HG02610 (cell line): Measurements from ENCODE around the gene TTN.
A peak's percentile ranks its signal among the peaks of the same experiment; 100 is the strongest.

Experiments
- ATAC-seq: cut with Tn5 transposase; IDR thresholded peaks from one replicate; pipeline ENCODE4 v1.9.1; 2021; ENCODE audit warnings: mild to moderate bottlenecking, moderate library complexity; ENCODE audit not compliant: unreplicated experiment

Gene TTN

DNA sequence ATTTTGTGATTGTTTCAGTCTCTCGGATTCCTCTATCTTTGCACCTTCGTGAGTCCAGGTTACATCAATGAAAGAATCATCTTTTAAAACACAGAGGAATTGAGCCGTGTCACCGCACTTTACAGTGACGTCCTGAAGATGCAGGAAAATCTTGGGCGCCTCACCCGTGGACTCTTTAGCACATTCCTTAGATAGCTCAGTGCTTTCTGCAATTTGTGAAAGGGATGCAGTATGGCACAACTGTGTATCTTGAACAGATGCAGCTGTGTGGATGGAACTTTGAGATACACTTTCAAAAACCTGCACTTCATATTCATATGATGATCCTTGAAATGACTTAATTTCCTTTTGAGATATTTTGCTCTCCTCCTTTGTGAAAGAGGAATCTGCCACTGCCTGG lies 50.9 kb downstream of the TTN start:
- no peak for ATAC-seq

DNA sequence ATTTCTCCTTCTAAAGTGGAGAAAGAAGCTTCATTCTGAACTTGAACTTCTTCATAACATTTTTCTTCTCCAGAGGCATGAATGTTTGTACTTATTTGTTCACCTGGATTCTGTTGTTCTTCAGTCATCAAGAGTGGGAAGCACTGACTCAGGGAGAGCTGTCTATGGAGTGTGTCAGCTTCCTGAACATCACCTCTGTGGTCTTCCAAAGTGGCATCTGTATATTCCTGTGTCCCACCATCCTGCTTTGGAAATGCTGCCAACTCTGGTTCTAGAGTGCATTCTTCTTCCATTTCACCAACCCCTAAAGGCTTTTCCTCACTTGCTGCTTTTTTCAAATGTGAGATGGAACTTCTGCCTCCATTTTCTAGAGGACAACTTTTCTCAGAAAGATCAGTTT lies 59.5 kb downstream of the TTN start:
- ATAC-seq = no peak

DNA sequence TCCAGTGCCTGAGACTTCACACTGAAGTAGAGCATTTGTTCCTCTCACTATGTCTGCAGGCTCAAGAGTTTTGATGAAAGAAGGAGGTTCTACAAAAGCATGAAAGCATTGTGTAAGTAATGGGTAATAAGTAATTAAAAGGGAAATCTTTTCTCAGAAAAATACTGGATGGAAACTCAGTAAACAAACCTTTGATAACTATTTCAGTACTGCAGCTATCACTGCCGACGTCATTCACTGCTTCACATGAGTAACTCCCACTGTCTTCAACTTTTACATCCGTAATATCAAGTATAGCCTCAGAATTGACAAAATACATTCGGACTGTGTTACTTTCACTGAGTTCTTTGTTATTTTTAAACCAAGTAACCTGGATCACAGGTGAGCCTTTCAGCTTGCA lies 72.7 kb downstream of the TTN start:
- ATAC-seq = no peak

DNA sequence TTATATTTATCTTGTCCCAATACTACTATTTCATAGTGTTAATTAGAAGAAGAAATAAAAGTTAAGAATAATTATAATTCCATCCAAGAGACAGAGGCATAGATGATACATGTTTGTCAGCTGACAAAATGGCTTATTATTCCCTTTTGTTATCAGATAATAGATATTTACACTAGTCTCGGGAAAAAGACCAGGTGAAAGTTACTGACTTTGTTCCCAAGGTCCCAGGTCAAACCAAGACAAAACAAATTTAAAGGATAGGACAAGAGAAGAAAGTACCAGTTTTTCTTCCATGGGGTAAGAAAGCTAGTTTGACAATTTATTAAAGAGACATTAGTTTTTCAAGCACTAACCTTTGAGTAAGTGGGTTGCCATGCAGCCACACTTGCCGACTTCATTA lies 73.2 kb downstream of the TTN start:
- no peak for ATAC-seq

DNA sequence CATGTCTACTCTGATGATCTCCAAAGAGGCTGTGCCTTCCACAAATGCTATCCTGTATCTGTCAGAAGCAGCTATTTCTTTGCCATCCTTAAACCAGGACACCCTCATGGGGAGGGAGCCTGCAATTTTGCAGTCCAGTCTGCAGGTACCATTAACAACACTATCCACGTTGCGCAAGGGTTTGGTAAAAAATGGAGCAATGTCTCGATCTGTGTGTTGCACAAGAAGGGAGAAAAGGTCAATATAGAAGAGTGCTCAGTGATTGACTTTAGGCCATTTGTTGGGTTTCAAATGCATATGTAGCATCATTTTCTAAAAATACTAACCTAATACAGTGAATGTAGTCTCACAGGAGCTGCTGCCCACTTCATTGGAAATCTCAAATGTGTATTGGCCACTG lies 74.3 kb downstream of the TTN start:
- ATAC-seq = no peak

DNA sequence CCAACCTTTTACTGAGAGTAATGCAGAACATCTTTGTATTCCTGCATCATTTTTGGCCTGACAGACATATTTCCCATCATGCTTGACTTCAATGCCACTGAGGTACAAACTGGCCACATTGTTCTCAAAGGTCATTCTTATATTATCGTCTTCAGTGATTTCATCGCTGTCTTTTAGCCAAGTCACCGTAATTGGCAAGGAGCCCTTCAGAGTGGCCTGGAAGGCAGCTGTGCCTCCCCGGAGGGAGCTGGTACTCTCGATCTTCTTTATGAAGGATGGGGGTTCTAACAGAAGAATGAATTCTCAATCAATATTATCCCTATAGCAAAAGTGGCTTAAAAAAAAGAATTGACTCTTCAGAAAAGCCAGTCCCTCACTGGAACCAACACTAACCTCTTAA lies 75.9 kb downstream of the TTN start:
- ATAC-seq = no peak

DNA sequence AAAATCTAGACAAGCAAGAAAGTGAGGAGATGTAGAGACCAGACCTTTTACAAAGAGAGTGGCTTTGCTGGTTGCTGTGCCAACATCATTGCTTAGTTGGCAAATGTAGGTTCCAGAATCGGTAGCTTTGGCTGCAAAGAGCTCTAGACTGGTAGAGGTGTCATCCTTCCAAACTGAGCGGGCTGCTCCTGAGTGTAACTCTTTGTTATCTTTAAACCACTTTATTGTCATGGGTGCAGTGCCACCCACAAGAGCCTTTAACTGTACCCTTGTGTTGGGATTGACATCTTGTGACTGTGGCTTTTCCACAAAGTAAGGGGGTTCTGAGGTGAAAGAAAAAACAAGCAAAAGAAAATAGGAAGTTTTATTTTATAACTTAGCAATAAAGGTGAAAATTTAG lies 77.2 kb downstream of the TTN start:
- no peak for ATAC-seq

DNA sequence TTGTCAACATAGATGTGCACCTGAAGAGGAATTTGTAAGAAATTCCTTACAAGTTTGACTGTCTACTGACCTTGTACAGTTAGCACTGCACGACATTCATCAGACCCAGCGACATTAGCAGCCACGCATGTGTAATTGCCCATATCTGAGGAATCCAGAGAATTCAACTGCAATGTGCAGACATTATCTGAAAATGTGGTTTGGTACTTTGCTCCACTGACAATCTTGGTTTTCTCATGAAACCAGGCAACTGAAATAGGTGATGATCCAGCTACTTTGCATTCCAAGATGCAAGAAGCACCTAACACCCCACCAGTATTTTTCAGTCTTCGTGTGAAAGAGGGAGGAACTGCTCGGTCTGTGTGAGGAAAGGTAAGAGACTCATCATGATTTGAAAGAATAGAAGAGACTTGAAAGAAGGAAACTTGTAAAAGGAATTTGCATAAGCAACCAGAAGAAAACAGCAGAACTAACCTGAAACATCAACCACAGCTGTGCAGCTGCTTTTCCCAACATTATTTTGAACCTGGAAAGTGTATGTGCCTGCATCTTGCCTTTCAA lies 83.4 kb downstream of the TTN start:
- peak; percentile 58 for ATAC-seq

DNA sequence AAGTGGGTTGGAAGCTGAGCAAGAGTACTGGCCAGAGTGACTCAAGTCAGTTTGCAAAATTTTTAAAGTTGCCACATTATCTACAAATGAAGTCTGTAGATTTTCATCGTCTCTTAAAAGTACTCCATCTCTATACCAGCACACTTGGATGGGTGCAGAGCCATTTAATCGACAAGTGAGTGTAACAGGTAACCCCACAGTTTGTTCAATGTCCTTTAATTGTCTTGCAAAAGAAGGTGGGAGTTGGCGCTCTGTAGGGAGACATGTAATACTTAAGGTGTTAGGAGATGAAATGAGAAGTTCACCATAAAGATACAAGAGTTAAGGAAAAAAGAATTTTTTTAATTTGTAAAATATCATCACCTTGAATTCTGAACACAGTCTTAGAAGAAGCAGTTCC lies 84.9 kb downstream of the TTN start:
- ATAC-seq = no peak

DNA sequence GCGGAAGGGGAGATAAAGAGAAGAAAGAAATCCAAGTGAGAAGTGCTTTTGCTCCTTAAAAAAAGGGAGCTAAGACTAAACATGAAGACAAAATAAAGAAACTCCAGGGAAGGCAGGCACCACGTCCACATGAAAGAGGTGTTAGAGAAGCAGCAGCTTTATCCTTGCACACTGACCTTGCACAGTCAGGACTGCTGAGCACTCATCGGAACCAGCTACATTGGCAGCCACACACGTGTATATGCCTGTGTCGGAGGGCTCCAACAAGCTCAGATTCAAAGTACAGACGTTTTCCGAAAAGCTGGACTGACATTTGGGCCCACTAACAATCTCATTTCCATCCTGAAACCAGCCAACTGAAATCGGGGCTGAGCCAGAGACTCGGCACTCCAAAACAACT lies 88.2 kb downstream of the TTN start:
- no peak for ATAC-seq

DNA sequence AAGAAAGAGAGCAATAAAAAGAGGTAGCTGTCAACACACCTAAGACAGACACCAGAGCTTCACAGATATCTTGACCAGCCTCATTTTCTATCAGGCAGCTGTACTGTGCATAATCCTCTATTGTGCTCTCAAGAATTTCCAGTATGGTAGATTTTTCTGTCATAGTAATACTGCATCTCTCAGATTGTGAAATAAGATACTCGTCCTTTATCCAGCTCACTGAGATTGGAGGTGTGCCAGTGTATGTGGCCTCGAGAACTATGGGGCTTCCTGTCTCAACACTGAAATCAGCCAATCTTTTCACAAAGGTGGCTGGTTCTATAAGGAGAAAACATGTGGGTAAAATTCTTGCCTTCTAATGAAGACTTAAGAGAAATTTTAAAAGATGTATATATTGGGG lies 88.9 kb downstream of the TTN start:
- no peak for ATAC-seq

DNA sequence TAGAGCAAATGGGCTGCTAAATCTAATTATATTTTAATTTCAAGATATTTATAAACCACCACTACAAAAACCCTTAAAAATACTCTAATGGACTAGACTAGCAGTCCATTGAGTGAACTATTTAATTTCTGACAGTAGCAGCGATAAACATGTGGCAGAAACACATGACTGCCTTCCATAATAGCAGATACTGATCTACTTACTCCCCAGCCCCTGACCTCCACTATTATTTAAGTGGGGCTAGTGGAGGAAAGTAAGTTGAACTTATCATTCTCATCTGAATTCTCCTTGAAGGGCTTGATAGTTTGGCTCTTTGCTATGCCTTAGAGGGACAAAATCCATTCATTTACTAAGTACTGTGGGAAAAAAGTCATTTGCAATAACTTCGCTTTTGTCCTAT lies 90.8 kb downstream of the TTN start:
- ATAC-seq = no peak

DNA sequence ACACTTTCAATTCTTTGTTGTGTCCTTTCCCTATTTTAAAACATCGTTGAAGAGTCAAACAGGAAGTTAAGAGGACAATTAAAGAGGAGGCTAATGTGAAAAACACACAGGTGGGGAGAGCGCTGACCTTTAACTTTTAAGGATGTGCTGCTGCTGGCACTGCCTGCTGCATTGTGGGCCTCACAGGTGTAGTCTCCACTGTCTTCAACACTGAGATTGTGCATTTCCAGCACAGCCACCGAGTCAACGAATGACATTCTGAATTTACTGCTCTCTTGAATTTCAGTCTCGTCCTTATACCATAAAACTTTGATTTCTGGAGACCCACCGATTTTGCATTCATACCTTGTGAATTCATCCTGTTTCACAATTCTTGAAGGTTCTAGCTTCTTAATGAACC lies 91.9 kb downstream of the TTN start:
- ATAC-seq = no peak

DNA sequence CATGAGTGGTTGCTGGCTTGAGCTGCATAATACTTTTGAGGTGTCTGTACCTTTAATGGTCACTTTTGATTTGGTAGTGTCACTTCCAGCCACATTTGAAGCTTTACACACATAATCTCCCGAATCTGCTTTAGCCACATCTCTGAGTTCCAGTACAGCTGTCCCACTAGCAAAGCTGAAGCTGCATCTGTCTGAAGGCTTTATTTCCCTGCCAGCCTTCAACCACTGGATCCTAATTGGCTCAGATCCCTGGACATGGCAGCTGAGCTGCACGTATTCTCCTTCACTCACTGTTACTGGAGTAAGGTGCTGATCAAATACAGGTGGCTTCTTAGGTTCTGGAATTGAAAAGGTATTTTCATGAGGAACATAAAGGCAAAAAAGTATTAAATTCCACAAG lies 99.7 kb downstream of the TTN start:
- no peak for ATAC-seq

DNA sequence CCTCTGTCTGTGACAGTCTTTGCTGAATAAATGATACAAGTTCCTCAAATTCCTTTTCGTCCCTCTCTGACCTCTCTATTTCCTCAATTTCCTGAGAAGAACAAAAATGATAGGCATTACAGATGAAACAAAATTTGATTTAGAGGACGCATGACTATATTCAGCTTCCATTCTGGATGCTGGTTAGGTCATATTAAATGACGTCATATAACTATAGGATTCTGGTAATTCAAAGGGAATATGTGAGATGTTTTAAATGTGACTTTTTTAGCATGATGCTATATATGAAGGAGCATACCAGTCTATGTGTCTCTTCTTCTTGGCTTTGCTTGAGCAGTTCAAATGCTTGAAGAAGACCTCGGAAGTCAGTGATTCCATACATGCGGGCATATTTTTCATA lies 102.3 kb downstream of the TTN start:
- ATAC-seq = no peak

DNA sequence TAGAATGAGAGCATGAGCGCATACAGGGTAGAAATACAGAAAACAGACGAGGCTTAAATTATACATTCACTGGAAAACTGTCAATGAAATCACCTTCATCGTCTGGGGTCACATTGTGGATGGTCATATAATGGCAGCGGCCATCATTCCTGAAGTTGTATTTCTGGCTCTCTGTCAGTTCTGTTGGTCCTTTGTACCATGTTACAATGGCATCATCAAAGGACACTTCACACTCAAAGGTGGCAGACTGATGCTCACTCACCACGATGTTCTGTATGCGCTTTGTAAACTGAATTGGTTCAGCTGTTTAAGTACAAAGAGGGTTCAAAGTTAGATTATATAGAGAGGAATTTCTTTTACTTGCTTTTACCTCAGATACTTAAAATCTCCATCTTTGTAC lies 104.9 kb downstream of the TTN start:
- ATAC-seq = no peak

DNA sequence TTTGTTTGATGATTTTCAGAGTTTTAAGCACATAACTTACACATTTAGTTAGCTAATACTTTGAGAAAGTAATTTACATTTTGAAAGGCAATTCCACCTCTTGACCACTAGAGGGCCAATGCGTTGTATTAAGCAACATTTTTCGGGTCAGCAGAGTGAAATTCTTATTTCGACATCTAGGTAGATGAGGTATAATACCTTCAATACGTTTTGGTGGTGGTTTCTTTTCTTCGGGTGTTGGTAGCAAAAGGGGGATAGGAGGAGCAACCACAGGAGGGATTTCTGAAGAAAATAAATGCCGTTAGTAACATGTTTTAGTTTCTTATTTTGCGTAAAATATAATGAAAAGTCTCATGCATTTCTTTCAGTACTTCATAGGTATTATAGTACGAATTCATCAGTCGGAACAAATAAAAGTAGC lies 106.3 kb downstream of the TTN start:
- ATAC-seq = no peak

DNA sequence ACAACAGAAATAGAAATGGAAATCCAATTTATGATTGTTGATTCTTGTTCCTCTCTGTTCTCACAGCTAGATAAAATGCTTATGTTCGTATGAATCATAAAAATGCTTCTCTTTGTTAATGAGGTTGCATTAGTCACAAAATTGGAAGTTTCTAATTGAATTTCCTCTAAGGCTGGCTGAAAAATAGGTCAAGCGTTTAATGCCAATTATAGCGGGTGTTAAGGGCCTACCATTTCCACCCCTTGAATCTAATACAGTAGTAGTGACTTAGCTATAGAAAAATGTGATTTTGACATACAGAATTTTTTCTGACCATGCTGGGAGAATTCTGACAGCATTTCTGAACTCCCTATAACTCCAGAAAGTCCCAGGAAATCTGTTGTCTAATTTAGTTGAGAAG lies 107.1 kb downstream of the TTN start:
- no peak for ATAC-seq

DNA sequence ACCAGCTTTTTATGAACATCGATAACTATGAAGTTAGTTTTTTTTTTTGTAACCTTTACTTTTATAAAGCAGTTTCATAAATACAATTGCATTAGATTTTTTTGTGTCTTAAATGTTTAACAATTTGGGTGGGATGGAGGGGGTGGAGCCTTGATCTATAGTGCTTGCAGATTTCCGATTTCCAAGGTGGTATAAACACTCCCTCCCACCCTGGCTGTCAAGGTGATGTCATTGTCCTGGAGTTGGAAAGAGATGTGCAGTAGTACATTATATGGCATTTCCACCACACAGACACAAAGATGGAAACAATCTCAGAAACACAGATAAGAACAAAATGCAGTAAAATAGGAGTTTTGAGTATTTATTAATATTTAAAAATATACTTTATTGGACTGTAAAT lies 114.4 kb downstream of the TTN start:
- no peak for ATAC-seq

DNA sequence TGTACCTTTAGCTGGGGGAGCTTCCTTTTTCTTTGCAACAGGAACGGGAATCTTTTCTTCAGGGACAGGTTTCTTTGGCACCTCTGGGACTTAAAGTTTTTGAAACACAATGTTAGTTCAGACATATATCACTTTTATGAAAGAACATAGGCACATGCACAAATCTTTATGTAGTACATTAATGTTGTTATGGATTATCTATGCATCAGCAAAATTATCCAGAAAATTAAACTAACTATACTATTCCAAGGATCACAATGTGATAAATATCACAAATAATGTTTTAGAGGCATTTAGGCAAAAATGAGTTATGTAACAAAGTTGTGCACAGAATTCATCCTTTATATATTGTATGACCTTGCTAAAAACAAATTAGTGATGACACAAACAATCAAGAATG lies 117.4 kb downstream of the TTN start:
- ATAC-seq = no peak

DNA sequence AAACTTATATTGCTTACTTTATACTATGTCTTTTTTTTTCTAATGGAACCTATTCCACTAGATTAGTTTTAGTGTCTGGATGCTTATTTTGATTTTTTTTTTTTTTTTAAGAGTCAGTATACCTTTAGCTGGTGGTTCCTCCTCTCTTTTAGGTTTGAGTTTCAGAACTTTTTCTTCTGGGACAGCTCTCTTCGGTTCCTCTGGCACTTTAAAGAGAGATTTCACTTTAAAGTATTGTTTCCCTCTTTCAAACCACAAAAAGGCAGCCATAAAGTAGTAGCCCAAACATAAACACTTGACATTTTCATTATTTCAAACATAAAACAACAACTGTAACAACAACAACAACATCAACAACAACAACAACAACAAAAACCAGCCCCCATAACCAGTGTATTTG lies 123.3 kb downstream of the TTN start:
- ATAC-seq = no peak

DNA sequence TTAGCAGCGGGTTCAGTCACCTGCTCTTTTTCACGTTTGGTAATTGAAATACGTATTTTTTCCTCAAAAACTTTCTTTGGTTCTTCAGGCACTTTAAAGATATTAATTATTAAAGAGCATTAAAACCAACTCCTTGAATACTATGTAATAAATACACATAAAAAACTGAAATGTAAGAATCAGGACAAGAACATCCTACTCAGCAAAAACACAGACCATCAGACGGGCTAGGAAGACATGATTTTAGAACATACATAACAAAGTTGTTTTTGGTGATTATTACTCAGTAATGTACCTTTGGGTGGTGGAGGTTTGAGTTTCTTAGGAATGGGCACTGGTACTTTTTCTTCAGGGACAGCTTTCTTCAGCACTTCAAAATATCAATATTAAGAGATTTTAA lies 126.1 kb downstream of the TTN start:
- ATAC-seq = no peak

DNA sequence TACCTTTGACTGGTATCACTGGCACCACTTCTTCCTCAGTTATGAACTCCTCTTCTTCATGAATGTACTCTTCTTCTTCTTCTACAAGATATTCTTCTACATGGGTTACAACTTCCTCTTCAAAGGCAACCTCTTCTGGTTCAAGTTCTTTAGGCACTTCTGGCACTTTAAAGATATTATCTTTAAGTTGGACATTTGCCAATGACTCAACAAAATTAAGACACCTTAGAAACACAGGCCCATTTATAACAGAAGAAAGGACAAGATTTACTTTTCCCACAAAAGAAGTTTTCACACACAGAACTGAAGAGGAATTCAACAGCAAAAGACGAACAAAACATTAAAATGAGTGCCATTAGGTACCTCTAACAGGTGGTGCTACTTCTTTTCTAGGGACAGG lies 127.3 kb downstream of the TTN start:
- no peak for ATAC-seq

DNA sequence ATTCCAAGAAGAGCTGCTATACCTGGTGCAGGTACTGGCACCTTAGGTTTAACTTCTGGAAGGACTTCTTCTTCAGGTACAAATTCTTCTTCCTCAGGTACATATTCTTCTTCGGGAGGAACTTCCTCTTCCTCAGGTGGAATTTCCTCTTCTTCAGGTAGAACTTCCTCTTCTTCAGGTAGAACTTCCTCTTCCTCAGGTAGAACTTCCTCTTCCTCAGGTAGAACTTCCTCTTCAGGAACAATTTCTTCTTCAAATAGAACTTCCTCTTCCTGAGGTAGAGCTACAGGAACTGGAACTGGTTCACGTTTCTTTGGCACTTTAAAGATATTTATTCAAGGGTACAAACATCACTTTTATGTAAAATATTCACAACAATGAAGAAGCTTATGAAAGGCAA lies 129.6 kb downstream of the TTN start:
- no peak for ATAC-seq
